DND-41 (cell line): Measurements from ENCODE around the gene GCHFR.

Experiments
- CTCF ChIP-seq: IDR thresholded peaks from 2 replicates; pipeline ENCODE4 v1.5.1; 2012; ENCODE audit warnings: borderline replicate concordance, low read length, moderate library complexity, mild to moderate bottlenecking; ENCODE audit not compliant: poor library complexity, severe bottlenecking; ENCODE audit errors: extremely low read depth
- EZH2 ChIP-seq: IDR thresholded peaks from 3 replicates; pipeline ENCODE4 v1.6.1; 2012; ENCODE audit warnings: borderline replicate concordance, low read depth, mild to moderate bottlenecking, moderate library complexity, low read length, inconsistent platforms; ENCODE audit not compliant: severe bottlenecking

DNA sequence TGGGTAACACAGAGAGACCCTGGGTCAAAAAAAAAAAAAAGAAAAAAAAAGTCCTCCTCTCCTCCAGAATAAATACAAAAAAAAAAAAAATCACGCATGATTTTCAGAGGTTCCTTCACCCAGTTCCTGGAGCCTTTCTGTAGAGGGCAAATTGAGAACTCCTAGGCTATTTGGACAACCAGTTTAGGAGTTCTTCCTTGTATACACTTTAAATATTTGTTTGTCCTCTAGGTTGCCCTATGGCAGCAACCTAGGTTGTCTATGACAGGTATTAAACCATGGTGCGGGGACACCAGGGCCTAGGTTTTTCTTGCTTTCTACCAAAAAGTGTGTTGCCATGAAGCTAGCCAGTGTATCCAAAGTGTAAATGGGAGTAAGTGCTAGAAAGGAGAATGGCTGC lies 39.2 kb downstream of the GCHFR start:
- TF ChIP-seq CTCF (no peak), EZH2 (no peak)
